Measurements from ENCODE around the gene TMBIM1. TPM values are rescaled to one million over a fixed set of nuclear protein-coding genes. Genes with fewer than 3 reads are reported as not detected.

Gene TMBIM1, protein sequence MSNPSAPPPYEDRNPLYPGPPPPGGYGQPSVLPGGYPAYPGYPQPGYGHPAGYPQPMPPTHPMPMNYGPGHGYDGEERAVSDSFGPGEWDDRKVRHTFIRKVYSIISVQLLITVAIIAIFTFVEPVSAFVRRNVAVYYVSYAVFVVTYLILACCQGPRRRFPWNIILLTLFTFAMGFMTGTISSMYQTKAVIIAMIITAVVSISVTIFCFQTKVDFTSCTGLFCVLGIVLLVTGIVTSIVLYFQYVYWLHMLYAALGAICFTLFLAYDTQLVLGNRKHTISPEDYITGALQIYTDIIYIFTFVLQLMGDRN
- total RNA-seq, result 100 to 1,000 TPM in 3 of 4 donors, 10 to 100 TPM in 1; 95.2 to 158 (median 118) TPM
- polyA plus RNA-seq, result 64.3 TPM
- long read RNA-seq, donor 1, transcript TMBIM1-201 (12 exons, 2,371 nt), result major isoform, 166 of 287 reads
- long read RNA-seq, donor 1, transcript TMBIM1-219 (10 exons, 2,874 nt), result minor isoform, 14 of 287 reads
- long read RNA-seq, donor 1, transcript TMBIM1-215 (11 exons, 1,251 nt), result minor isoform, 5 of 287 reads
- long read RNA-seq, donor 1, partial matches to known transcripts, result 50 of 287 reads
- long read RNA-seq, donor 1, other reads (novel, unspliced or antisense), result 50 of 287 reads
- long read RNA-seq, donor 2, transcript TMBIM1-201 (12 exons, 2,371 nt), result major isoform, 101 of 155 reads
- long read RNA-seq, donor 2, partial matches to known transcripts, result 21 of 155 reads
- long read RNA-seq, donor 2, other reads (novel, unspliced or antisense), result 27 of 155 reads
- long read RNA-seq, donor 3, transcript TMBIM1-219 (10 exons, 2,874 nt), result minor isoform, 14 of 641 reads
- long read RNA-seq, donor 3, transcript TMBIM1-215 (11 exons, 1,251 nt), result minor isoform, 9 of 641 reads
- long read RNA-seq, donor 3, transcript TMBIM1-201 (12 exons, 2,371 nt), result major isoform, 365 of 641 reads
- long read RNA-seq, donor 3, partial matches to known transcripts, result 160 of 641 reads
- long read RNA-seq, donor 3, other reads (novel, unspliced or antisense), result 91 of 641 reads
- long read RNA-seq, donor 4, transcript TMBIM1-201 (12 exons, 2,371 nt), result major isoform, 86 of 133 reads
- long read RNA-seq, donor 4, partial matches to known transcripts, result 25 of 133 reads
- long read RNA-seq, donor 4, other reads (novel, unspliced or antisense), result 17 of 133 reads

DNA sequence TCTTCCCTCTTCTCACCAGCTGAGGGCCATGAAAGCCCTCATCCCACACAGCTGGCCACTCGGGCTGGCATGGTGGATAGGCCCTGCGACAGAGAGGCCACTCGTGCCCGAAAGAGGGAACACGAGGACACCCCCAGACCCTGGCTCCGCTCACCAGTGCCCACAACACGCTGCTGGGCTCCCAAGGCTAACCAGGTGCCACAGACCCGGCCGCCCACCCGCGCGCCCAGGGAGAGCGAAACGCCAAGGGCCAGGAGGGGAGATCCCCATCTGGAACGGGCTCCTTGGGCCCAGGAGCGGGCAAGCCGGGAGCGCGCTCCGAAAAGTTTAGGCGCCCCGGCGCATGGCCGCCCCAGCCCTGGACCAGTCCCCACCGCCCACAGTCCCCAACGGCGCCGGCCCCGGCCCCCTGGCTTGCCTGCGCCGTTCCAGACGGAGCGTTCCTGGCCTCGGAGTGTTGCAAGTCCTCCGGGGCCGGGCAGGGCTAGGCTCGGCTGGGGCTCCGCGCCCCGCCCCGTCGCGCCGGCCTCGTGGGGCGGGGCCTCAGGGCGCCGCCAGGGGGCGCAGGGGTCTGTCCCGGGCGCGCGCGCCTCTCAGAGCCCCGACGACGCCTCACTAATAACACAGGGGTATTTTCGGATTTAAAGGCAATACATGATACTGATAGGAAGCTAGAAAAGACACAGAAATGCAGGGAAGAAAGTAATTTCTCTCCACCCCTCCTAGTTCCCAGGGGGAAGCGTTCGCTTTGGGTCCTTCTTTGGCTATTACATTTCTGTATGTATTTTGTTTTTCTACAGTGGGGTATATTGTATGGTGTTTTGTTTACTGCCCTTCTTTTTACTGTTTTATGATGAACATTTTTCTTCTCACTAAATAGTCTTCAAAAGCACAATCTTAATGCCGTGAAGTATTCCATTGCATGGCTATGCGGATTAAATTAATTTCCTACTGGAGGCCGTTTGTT lies at the start of gene TMBIM1:
TMBIM1 (minus strand) TSS at position 456 of the 967 bp plus-strand sequence. CDS start 10,362 bp downstream, outside the sequence.
- intact Hi-C loops (cut with DNase I), result loop anchor here (5.0 to 10.0 kb wide), 4 partner anchors 102 to 355 kb away; partner anchors contain the start of gene CTDSP1 (in 4 of the 4)
- no peaks in the 10 kb centered on the region for H3K9me3 ChIP-seq (ENCODE audit: control insufficient read depth, low read length)
- ATAC-seq (peak; percentile 86 to 93), DNase-seq (peak; percentile 87 to 95 (median 94))
- H3K27me3 ChIP-seq (ENCODE audit: control insufficient read depth, insufficient read depth), result no peaks in the 10 kb centered on the region
- WGBS, result 5% methylated on average over 63 of the region's 63 CpGs
- peaks cover 14% of the 10 kb centered on the region for H3K4me1 ChIP-seq (ENCODE audit: control insufficient read depth, insufficient read depth, low read length)
- H3K4me3 ChIP-seq (ENCODE audit: low read length), result peak within 1 kb of the TSS; percentile 48
- peak within 1 kb of the TSS; percentile 86 for H3K27ac ChIP-seq (ENCODE audit: low read length)

DNA sequence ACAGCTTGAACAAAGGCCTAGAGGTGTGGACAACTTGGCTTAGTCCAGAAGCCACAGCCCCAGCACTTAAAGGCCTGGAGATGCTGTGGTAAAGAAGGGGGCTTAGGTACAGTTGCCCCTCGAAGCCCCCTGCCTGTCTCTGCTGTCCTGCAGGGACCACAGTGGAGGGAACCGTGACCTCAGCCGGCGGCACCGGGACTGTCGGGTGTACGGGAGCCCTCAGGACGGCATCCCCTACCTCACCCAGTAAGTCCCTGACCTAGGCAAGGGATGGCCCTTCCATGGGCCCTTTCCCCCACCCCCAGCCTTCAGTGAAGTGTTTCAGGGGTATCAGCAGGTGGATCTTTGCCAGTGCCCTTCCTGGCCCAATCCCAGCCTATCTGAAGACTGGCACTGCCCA lies 49.1 kb upstream of the TMBIM1 start:
- DNase-seq (no peak), ATAC-seq (no peak)
- Histone ChIP-seq H3K4me1 (ENCODE audit: control insufficient read depth, insufficient read depth, low read length) (no peaks in the 10 kb centered on the region), H3K27ac (ENCODE audit: low read length) (no peak overlapping the region), H3K4me3 (ENCODE audit: low read length) (no peak overlapping the region), H3K9me3 (ENCODE audit: control insufficient read depth, low read length) (no peaks in the 10 kb centered on the region), H3K27me3 (ENCODE audit: control insufficient read depth, insufficient read depth) (no peaks in the 10 kb centered on the region)
- intact Hi-C loops (cut with DNase I), result no loop called here
- WGBS, result 97% methylated on average over 8 of the region's 8 CpGs

DNA sequence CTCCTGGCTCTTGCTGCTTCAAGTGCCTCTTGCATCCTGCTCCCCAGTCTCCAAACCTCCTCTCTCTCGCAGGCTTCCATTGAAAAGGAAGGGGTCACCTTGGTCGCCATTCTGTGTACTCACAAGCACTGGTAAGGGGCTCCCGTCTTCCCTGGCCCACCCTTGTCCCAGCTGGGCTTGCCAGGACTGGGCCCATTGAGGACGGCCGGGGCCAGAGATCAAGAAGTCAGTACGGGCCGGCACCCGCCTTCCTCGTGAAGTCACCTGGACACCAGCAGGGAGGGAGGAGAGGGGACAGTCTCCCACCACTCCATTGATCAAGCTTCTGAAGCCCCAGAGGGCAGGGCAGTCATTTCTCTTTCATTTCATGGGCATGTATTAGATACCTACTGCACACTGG lies 48.4 kb upstream of the TMBIM1 start:
- Histone ChIP-seq H3K4me1 (ENCODE audit: control insufficient read depth, insufficient read depth, low read length) (no peaks in the 10 kb centered on the region), H3K4me3 (ENCODE audit: low read length) (no peak overlapping the region), H3K9me3 (ENCODE audit: control insufficient read depth, low read length) (no peaks in the 10 kb centered on the region), H3K27me3 (ENCODE audit: control insufficient read depth, insufficient read depth) (no peaks in the 10 kb centered on the region), H3K27ac (ENCODE audit: low read length) (no peak overlapping the region)
- DNase-seq, result peak in 1 of 3 donors; percentile 37
- intact Hi-C loops (cut with DNase I), result no loop called here
- ATAC-seq, result no peak
- WGBS, result 92% methylated on average over 9 of the region's 9 CpGs

DNA sequence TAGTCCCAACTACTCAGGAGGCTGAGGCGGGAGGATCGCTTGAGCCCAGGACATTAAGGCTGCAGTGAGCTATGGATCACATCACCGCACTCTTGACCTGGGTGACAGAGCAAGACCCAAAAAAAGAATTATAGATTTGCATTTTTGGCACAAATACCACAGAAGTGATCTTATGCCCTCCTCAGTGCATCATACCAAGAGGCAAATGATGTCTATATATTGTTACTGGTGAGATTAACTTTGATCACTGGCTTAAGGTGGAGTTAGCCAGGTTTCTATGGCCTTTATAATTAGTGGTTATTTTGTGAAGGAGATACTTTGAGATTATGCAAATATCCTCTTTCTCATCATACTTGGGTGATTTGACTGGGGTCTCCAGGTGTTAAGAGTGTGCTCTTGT lies 42.2 kb upstream of the TMBIM1 start:
- ATAC-seq (no peak), DNase-seq (no peak)
- H3K4me3 ChIP-seq (ENCODE audit: low read length), result no peak overlapping the region
- peaks cover 3% of the 10 kb centered on the region for H3K4me1 ChIP-seq (ENCODE audit: control insufficient read depth, insufficient read depth, low read length)
- intact Hi-C loops (cut with DNase I), result no loop called here
- H3K9me3 ChIP-seq (ENCODE audit: control insufficient read depth, low read length), result no peaks in the 10 kb centered on the region
- H3K27ac ChIP-seq (ENCODE audit: low read length), result no peak overlapping the region
- 98% methylated on average over 3 of the region's 3 CpGs for WGBS
- no peaks in the 10 kb centered on the region for H3K27me3 ChIP-seq (ENCODE audit: control insufficient read depth, insufficient read depth)

DNA sequence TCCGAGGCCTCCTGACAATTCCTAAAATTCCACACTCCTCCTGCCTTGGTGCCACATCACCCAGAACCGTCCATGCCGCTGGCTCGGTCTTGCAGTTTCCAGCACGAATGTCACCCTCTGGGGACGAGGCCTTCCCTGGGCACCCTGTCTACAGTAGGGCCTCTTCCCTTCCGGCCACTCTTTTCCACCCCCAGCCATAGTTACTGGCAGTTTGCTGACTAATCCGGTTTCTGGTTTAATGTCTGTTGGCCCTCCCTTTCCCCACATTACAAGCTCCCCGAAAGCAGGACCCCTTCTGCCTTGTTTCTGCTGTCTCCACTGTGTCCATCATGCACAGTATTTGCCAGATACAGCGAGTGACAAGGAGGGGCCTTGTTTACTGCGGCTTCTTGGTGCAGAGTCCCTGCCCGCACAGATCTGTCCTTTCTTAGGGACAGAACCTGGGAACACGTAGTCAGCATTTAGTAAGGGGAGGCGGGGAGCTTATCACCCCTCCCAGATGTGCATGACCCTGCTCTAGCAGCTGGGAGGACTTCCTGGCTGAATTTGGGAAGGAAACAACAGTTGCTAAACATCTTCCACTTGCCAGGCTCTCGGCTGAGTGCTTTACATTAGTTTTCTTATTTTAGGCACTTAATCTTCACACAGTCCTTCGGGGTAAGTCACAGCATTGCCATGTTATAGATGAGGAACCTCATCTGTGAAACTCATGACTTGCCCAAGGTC lies 40.8 kb upstream of the TMBIM1 start:
- ATAC-seq, result peak; percentile 59 to 67
- H3K9me3 ChIP-seq (ENCODE audit: control insufficient read depth, low read length), result no peaks in the 10 kb centered on the region
- intact Hi-C loops (cut with DNase I), result no loop called here
- DNase-seq, result peak in 1 of 3 donors; percentile 66
- H3K27me3 ChIP-seq (ENCODE audit: control insufficient read depth, insufficient read depth), result no peaks in the 10 kb centered on the region
- H3K27ac ChIP-seq (ENCODE audit: low read length), result peak overlapping the region; percentile 49
- 62% methylated on average over 16 of the region's 16 CpGs for WGBS
- peaks cover 3% of the 10 kb centered on the region for H3K4me1 ChIP-seq (ENCODE audit: control insufficient read depth, insufficient read depth, low read length)
- no peak overlapping the region for H3K4me3 ChIP-seq (ENCODE audit: low read length)

DNA sequence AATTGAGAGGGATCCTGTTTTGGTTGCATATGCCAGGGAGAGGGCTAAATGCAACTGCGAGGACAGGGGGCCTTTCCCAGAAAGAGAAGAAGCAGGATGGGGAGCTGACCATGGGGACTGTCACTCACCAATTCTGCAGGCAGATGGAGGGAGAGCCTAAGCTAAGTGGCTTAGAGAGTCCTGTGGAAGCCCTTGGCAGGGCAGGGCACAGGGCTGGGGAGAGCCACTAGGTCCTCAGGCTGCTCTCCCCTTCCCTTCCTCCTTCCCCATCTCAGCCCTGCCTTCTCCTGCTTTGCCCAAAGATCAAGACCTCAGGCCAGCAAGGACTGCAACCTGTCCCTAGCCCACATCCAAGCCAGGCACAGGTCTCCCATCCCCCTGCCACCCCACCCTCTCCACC lies 40.0 kb upstream of the TMBIM1 start:
- H3K27ac ChIP-seq (ENCODE audit: low read length), result peak overlapping the region; percentile 49
- peaks cover 3% of the 10 kb centered on the region for H3K4me1 ChIP-seq (ENCODE audit: control insufficient read depth, insufficient read depth, low read length)
- H3K4me3 ChIP-seq (ENCODE audit: low read length), result no peak overlapping the region
- intact Hi-C loops (cut with DNase I), result no loop called here
- no peaks in the 10 kb centered on the region for H3K9me3 ChIP-seq (ENCODE audit: control insufficient read depth, low read length)
- 88% methylated on average over 1 of the region's 1 CpG for WGBS
- no peaks in the 10 kb centered on the region for H3K27me3 ChIP-seq (ENCODE audit: control insufficient read depth, insufficient read depth)
- no peak for DNase-seq
- ATAC-seq, result peak; percentile 17 to 34

DNA sequence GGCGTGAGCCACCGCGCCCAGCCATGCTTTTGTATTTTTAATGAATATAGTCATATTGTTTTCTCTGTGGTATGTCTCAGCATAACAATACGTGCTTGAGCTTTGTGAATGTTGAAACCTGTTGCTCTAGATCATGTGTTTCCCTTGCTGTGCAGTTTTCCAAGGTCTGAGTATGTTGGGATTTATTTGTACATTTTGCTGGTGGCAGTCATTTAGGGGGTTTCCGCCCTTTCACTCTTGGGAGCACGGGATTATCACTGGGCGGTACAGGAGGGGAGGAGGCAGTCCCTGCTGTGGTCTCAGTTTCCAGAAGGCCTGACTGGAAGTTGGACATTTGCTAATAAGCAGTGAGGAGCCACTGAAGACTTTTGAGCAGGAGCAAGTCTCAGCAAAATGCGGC lies 39.4 kb upstream of the TMBIM1 start:
- no peak overlapping the region for H3K4me3 ChIP-seq (ENCODE audit: low read length)
- 78% methylated on average over 8 of the region's 8 CpGs for WGBS

DNA sequence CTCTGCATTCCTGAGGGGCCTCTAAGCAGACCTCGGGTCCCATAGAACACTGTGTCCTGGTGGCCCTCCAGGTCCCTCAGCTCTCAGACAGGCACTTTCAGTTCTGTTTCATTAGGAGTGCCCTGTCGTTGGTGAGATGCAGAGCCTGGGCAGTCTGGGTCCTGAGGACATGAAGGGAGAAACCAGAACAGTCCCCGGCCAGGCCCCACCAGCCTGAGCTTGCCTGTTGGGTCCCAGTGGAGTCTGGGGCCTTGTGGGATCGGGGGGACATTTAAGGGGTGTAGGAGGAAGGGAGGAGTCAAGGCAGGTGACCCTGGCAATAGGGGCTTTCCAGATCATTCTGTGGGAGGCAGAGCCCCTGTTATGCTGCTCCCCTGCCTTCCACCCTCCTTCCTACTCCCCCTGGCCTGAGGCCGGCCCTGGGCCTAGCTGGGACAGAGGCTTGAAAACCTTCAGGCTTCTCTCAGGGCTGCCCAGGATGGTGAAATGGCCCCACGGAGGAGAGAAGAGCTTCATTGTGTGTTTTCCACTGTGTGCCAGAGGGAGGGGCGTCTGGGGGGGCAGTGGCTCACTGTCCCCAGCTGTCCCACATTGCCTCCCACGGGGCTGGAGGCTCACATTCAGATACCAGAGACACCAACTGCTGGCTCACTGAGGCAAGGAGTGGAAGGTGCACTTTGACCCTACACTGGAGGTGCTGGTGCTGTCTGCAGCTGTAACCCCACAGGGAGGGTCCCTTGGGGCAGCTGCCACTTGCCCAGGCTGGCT lies 37.7 kb upstream of the TMBIM1 start:
- Histone ChIP-seq H3K9me3 (ENCODE audit: control insufficient read depth, low read length) (no peaks in the 10 kb centered on the region), H3K27me3 (ENCODE audit: control insufficient read depth, insufficient read depth) (no peaks in the 10 kb centered on the region), H3K4me3 (ENCODE audit: low read length) (no peak overlapping the region), H3K27ac (ENCODE audit: low read length) (no peak overlapping the region), H3K4me1 (ENCODE audit: control insufficient read depth, insufficient read depth, low read length) (peaks cover 4% of the 10 kb centered on the region)
- intact Hi-C loops (cut with DNase I), result no loop called here
- WGBS, result 70% methylated on average over 8 of the region's 8 CpGs
- DNase-seq (no peak), ATAC-seq (no peak)

More for the DNA sequence above, 39.4 kb upstream of the TMBIM1 start:
- Histone ChIP-seq H3K27me3 (ENCODE audit: control insufficient read depth, insufficient read depth) (no peaks in the 10 kb centered on the region), H3K27ac (ENCODE audit: low read length) (no peak overlapping the region), H3K4me1 (ENCODE audit: control insufficient read depth, insufficient read depth, low read length) (peaks cover 4% of the 10 kb centered on the region), H3K9me3 (ENCODE audit: control insufficient read depth, low read length) (no peaks in the 10 kb centered on the region)
- intact Hi-C loops (cut with DNase I), result no loop called here
- no peak for ATAC-seq
- no peak for DNase-seq

Measured in right cardiac atrium (tissue), 5 donors.